ENCODE measurements around the gene EZH2.

GRCh38 chr7:148930335-148930734, 46.2 kb upstream of the EZH2 start:
- TF ChIP-seq GATA3 (IDR thresholded peaks at IDR 0.05; ENCODE audit: low read depth, low read length) (no peak), GATA2 (IDR thresholded peaks at IDR 0.05; ENCODE audit: low read depth, low read length) (no peak)

Measured in SH-SY5Y (cell line).